Endothelial cell of umbilical vein (primary cell): Measurements from ENCODE around the gene UQCR10. TPM values are rescaled to one million over a fixed set of nuclear protein-coding genes. Genes with fewer than 3 reads are reported as not detected.

Experiments
- BruUV-seq: library from RNA; stranded (reverse); fragments of 400-500 nt; replicated peaks from 2 replicates; lab custom pipeline; 2021; lab: Mats Ljungman, UMichigan
- CTCF ChIA-PET: fragments of 300-600, 350-600 bp; sonication (Branson Sonifier 250); formaldehyde crosslinking; loops from one replicate; lab custom pipeline; 2021; ENCODE audit warnings: antibody characterized with exemption, inconsistent platforms; lab: Charles Lee
- POLR2A ChIA-PET: fragments of 300-600, 350-600 bp; sonication (Branson Sonifier 250); formaldehyde crosslinking; loops from one replicate; lab custom pipeline; 2021; ENCODE audit warnings: antibody characterized with exemption, inconsistent platforms; lab: Charles Lee
- DNase-seq: peaks from one replicate; pipeline ENCODE4 v3.0.0-alpha.2; 2011; ENCODE audit warnings: low read depth, low spot score
- FAIRE-seq: peaks from 2 replicates; lab custom pipeline; 2011; peaks lifted over from hg19 to GRCh38; lab: Jason Lieb, UNC
- H2AFZ ChIP-seq: 2 replicates; pipeline ENCODE4 v1.6.0; 2012; ENCODE audit warnings: low read depth, low read length, control low read depth, inconsistent platforms
- H3K27ac ChIP-seq: 2 replicates; pipeline ENCODE4 v1.5.1; 2011; ENCODE audit warnings: low read depth, mild to moderate bottlenecking, control low read depth, low read length, moderate library complexity; ENCODE audit not compliant: insufficient read depth
- H3K27me3 ChIP-seq, 2 experiments: 2 replicates each; pipeline versions ENCODE4 v1.6.0 to v1.6.1; 2011; ENCODE audit warnings: low read length in 2 of 2, mixed read lengths in 1 of 2; ENCODE audit not compliant: control insufficient read depth in 2 of 2, insufficient read depth in 2 of 2
- H3K36me3 ChIP-seq, 2 experiments: 2 replicates in 1 of 2; 3 replicates in 1 of 2; pipeline ENCODE4 v1.5.1; 2011; ENCODE audit warnings: low read length in 2 of 2, mild to moderate bottlenecking in 1 of 2, moderate library complexity in 1 of 2; ENCODE audit not compliant: control insufficient read depth in 2 of 2, insufficient read depth in 2 of 2; ENCODE audit errors: extremely low read depth in 1 of 2
- H3K4me1 ChIP-seq: 3 replicates; pipeline ENCODE4 v1.5.1; 2011; ENCODE audit warnings: mild to moderate bottlenecking, low read length; ENCODE audit not compliant: control insufficient read depth, insufficient read depth; ENCODE audit errors: extremely low read depth
- H3K4me2 ChIP-seq: 2 replicates; pipeline ENCODE4 v1.6.1; 2011; ENCODE audit warnings: low read length, control low read depth, mixed read lengths; ENCODE audit not compliant: insufficient read depth
- H3K4me3 ChIP-seq, 3 experiments: fragments of 200-600 bp in 1 of 3; sonication (generic), shearing (Covaris generic) in 1 of 3; replicated peaks in 1 of 3; 2 replicates each; pipeline ENCODE4 v1.5.1; 2011 to 2016; ENCODE audit warnings: control low read depth in 3 of 3, low read length in 3 of 3, mild to moderate bottlenecking in 2 of 3, inconsistent platforms in 1 of 3, low read depth in 1 of 3, moderate library complexity in 1 of 3; ENCODE audit not compliant: insufficient read depth in 1 of 3
- H3K79me2 ChIP-seq: 2 replicates; pipeline ENCODE4 v1.6.0; 2012; ENCODE audit warnings: low read length, inconsistent platforms; ENCODE audit not compliant: control insufficient read depth, insufficient read depth
- H3K9ac ChIP-seq: replicated peaks from 2 replicates; pipeline ENCODE3; 2011; ENCODE audit warnings: low read length, control low read depth; ENCODE audit not compliant: insufficient read depth; ENCODE audit errors: extremely low read depth
- H3K9me1 ChIP-seq: replicated peaks from 3 replicates; pipeline ENCODE4 v1.6.0; 2011; ENCODE audit warnings: mild to moderate bottlenecking, low read length; ENCODE audit not compliant: control insufficient read depth, insufficient read depth; ENCODE audit errors: extremely low read depth
- H3K9me3 ChIP-seq: replicated peaks from 2 replicates; pipeline ENCODE4 v1.5.1; 2012; ENCODE audit warnings: low read length, inconsistent platforms; ENCODE audit not compliant: control insufficient read depth, insufficient read depth
- H4K20me1 ChIP-seq: replicated peaks from 2 replicates; pipeline ENCODE3; 2011; ENCODE audit warnings: mild to moderate bottlenecking, low read length; ENCODE audit not compliant: control insufficient read depth, insufficient read depth; ENCODE audit errors: extremely low read depth
- EZH2 ChIP-seq: IDR thresholded peaks from 2 replicates; pipeline ENCODE4 v1.6.1; 2012; ENCODE audit warnings: borderline replicate concordance, low read depth, mild to moderate bottlenecking, moderate library complexity, low read length, inconsistent platforms; ENCODE audit not compliant: severe bottlenecking
- FOS ChIP-seq: IDR thresholded peaks from 2 replicates; pipeline ENCODE4 v1.6.1; 2011; ENCODE audit warnings: mild to moderate bottlenecking, low read length, moderate library complexity, borderline replicate concordance; ENCODE audit not compliant: insufficient read depth
- GATA2 ChIP-seq: IDR thresholded peaks from 2 replicates; pipeline ENCODE4 v1.7.0; 2011; ENCODE audit warnings: low read depth, mild to moderate bottlenecking, moderate library complexity, mixed read lengths, low read length; ENCODE audit not compliant: insufficient read length, insufficient read depth
- JUN ChIP-seq: IDR thresholded peaks from 2 replicates; pipeline ENCODE4 v1.6.1; 2011; ENCODE audit warnings: borderline replicate concordance, low read depth; ENCODE audit not compliant: insufficient read length, insufficient read depth
- MYC ChIP-seq: IDR thresholded peaks from one replicate; pipeline ENCODE4 v1.6.1; 2011; ENCODE audit warnings: mild to moderate bottlenecking, low read depth, low read length
- POLR2A ChIP-seq: IDR thresholded peaks from 2 replicates; pipeline ENCODE4 v1.6.1; 2012; ENCODE audit warnings: low read depth, mild to moderate bottlenecking, control low read depth, low read length
- POLR2AphosphoS5 ChIP-seq: IDR thresholded peaks from 2 replicates; pipeline ENCODE4 v1.6.1; 2012; ENCODE audit warnings: low read depth, mild to moderate bottlenecking, control low read depth, low read length, moderate library complexity; ENCODE audit not compliant: insufficient read depth
- dilution Hi-C: fragments of 300-500 bp; cut with MboI; formaldehyde crosslinking; loops from one replicate; pipeline ENCODE4 v1.15.0; 2019; ENCODE audit warnings: low sequenced_read_pairs; ENCODE audit not compliant: extremely low pct_ligation_motif_present
- intact Hi-C: fragments of 100-400 bp; cut with micrococcal nuclease; formaldehyde crosslinking; loops from one replicate; pipeline ENCODE4 v1.10.0; 2022
- polyA plus RNA-seq, 4 experiments: library from polyadenylated mRNA; depleted of rRNA in 3 of 4; stranded (reverse) in 3 of 4; unstranded in 1 of 4; fragments of >200 nt; gene quantifications; 2 replicates each; pipeline versions ENCODE4 v1.2.1 to v1.2.3, GENCODE V29; 2011 to 2012; ENCODE audit warnings: missing spikeins in 1 of 4
- total RNA-seq: library from RNA; stranded (reverse); gene quantifications from 2 replicates; pipeline ENCODE4 v1.2.3, GENCODE V29; 2021
- TF ChIP-seq, protein P1 (sequence below): IDR thresholded peaks from 2 replicates; pipeline ENCODE4 v1.6.1; 2011; ENCODE audit not compliant: insufficient read depth, insufficient read length
- TF ChIP-seq, protein P2 (sequence below), 2 donors: IDR thresholded peaks; 1 replicate in 1 of 2; 2 replicates in 1 of 2; pipeline ENCODE4 v1.5.1; 2011; ENCODE audit warnings: low read length in 2 of 2, mild to moderate bottlenecking in 2 of 2, moderate library complexity in 2 of 2, control low read depth in 1 of 2, inconsistent platforms in 1 of 2, low read depth in 1 of 2; ENCODE audit not compliant: insufficient read depth in 1 of 2; ENCODE audit errors: extremely low read depth in 1 of 2

UQCR10 gene
- total and polyA plus RNA-seq, 2 donors (not counting 3 experiments of a cell fraction or from before 2014, with no cell fraction given) = 96.6 to 196 TPM

DNA sequence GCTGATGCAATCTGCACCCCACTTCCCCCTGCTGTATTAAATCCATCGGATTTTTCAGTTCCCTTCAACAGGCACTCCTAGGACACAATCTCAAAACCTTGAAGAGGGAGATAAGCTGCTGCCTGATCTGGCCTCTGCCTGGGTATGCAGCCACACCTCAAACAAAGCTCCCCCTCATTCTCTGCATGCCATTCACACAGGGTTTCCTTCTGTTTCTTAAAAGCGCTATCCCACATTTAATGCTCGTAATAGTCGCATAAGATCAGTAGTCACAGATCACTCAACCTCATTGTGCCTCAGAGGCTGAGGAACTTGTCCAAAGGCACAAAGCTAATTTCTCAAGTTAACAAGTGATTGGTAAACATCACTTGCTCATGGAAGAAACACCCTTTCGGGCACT is 34.0 kb downstream of the UQCR10 start:
- Histone ChIP-seq H3K4me2 (no peak overlapping the region), H3K9ac (no peak overlapping the region), H3K9me1 (no peaks in the 10 kb centered on the region), H3K36me3 (peaks cover 0 to 43% of the 10 kb centered on the region in 2 experiments), H3K79me2 (no peaks in the 10 kb centered on the region), H2AFZ (no peak overlapping the region), H3K9me3 (no peaks in the 10 kb centered on the region), H3K27me3 (no peaks in the 10 kb centered on the region), H3K4me1 (peaks cover 14% of the 10 kb centered on the region), H3K27ac (no peak overlapping the region), H4K20me1 (no peaks in the 10 kb centered on the region), H3K4me3 (no peak overlapping the region)
- BruUV-seq = no TSS peak
- FAIRE-seq = no peak
- ChIA-PET CTCF (no interaction called here), POLR2A (no interaction called here)
- intact Hi-C loops = no loop called here
- DNase-seq = no peak
- dilution Hi-C loops = no loop called here
- TF ChIP-seq GATA2 = no peak
- TF ChIP-seq POLR2AphosphoS5 = no peak
- TF ChIP-seq MYC = no peak
- TF ChIP-seq JUN = no peak
- TF ChIP-seq, protein P1, sequence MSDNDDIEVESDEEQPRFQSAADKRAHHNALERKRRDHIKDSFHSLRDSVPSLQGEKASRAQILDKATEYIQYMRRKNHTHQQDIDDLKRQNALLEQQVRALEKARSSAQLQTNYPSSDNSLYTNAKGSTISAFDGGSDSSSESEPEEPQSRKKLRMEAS = no peak
- TF ChIP-seq EZH2 = no peak
- no peak for TF ChIP-seq FOS
- TF ChIP-seq POLR2A = no peak
- TF ChIP-seq, protein P2, sequence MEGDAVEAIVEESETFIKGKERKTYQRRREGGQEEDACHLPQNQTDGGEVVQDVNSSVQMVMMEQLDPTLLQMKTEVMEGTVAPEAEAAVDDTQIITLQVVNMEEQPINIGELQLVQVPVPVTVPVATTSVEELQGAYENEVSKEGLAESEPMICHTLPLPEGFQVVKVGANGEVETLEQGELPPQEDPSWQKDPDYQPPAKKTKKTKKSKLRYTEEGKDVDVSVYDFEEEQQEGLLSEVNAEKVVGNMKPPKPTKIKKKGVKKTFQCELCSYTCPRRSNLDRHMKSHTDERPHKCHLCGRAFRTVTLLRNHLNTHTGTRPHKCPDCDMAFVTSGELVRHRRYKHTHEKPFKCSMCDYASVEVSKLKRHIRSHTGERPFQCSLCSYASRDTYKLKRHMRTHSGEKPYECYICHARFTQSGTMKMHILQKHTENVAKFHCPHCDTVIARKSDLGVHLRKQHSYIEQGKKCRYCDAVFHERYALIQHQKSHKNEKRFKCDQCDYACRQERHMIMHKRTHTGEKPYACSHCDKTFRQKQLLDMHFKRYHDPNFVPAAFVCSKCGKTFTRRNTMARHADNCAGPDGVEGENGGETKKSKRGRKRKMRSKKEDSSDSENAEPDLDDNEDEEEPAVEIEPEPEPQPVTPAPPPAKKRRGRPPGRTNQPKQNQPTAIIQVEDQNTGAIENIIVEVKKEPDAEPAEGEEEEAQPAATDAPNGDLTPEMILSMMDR (IDR thresholded peaks at IDR 0.05; ENCODE audit: extremely low read depth in 1 of 2, insufficient read depth in 1 of 2, low read depth in 1 of 2, low read length in 2 of 2) = no peak
